Endothelial cell of umbilical vein (primary cell): Measurements from ENCODE around the gene LSM7. TPM values are rescaled to one million over a fixed set of nuclear protein-coding genes. Genes with fewer than 3 reads are reported as not detected.

Source experiments
- BruUV-seq: library from RNA; stranded (reverse); fragments of 400-500 nt; replicated peaks from 2 replicates; lab custom pipeline; 2021; lab: Mats Ljungman, UMichigan
- CTCF ChIA-PET: fragments of 300-600, 350-600 bp; sonication (Branson Sonifier 250); formaldehyde crosslinking; loops from one replicate; lab custom pipeline; 2021; ENCODE audit warnings: antibody characterized with exemption, inconsistent platforms; lab: Charles Lee
- POLR2A ChIA-PET: fragments of 300-600, 350-600 bp; sonication (Branson Sonifier 250); formaldehyde crosslinking; loops from one replicate; lab custom pipeline; 2021; ENCODE audit warnings: antibody characterized with exemption, inconsistent platforms; lab: Charles Lee
- DNase-seq: peaks from one replicate; pipeline ENCODE4 v3.0.0-alpha.2; 2011; ENCODE audit warnings: low read depth, low spot score
- FAIRE-seq: peaks from 2 replicates; lab custom pipeline; 2011; peaks lifted over from hg19 to GRCh38; lab: Jason Lieb, UNC
- H2AFZ ChIP-seq: 2 replicates; pipeline ENCODE4 v1.6.0; 2012; ENCODE audit warnings: low read depth, low read length, control low read depth, inconsistent platforms
- H3K27ac ChIP-seq: 2 replicates; pipeline ENCODE4 v1.5.1; 2011; ENCODE audit warnings: low read depth, mild to moderate bottlenecking, control low read depth, low read length, moderate library complexity; ENCODE audit not compliant: insufficient read depth
- H3K27me3 ChIP-seq, 2 experiments: 2 replicates each; pipeline versions ENCODE4 v1.6.0 to v1.6.1; 2011; ENCODE audit warnings: low read length in 2 of 2, mixed read lengths in 1 of 2; ENCODE audit not compliant: control insufficient read depth in 2 of 2, insufficient read depth in 2 of 2
- H3K36me3 ChIP-seq, 2 experiments: 2 replicates in 1 of 2; 3 replicates in 1 of 2; pipeline ENCODE4 v1.5.1; 2011; ENCODE audit warnings: low read length in 2 of 2, mild to moderate bottlenecking in 1 of 2, moderate library complexity in 1 of 2; ENCODE audit not compliant: control insufficient read depth in 2 of 2, insufficient read depth in 2 of 2; ENCODE audit errors: extremely low read depth in 1 of 2
- H3K4me1 ChIP-seq: 3 replicates; pipeline ENCODE4 v1.5.1; 2011; ENCODE audit warnings: mild to moderate bottlenecking, low read length; ENCODE audit not compliant: control insufficient read depth, insufficient read depth; ENCODE audit errors: extremely low read depth
- H3K4me2 ChIP-seq: 2 replicates; pipeline ENCODE4 v1.6.1; 2011; ENCODE audit warnings: low read length, control low read depth, mixed read lengths; ENCODE audit not compliant: insufficient read depth
- H3K4me3 ChIP-seq, 3 experiments: fragments of 200-600 bp in 1 of 3; sonication (generic), shearing (Covaris generic) in 1 of 3; replicated peaks in 1 of 3; 2 replicates each; pipeline ENCODE4 v1.5.1; 2011 to 2016; ENCODE audit warnings: control low read depth in 3 of 3, low read length in 3 of 3, mild to moderate bottlenecking in 2 of 3, inconsistent platforms in 1 of 3, low read depth in 1 of 3, moderate library complexity in 1 of 3; ENCODE audit not compliant: insufficient read depth in 1 of 3
- H3K79me2 ChIP-seq: 2 replicates; pipeline ENCODE4 v1.6.0; 2012; ENCODE audit warnings: low read length, inconsistent platforms; ENCODE audit not compliant: control insufficient read depth, insufficient read depth
- H3K9ac ChIP-seq: replicated peaks from 2 replicates; pipeline ENCODE3; 2011; ENCODE audit warnings: low read length, control low read depth; ENCODE audit not compliant: insufficient read depth; ENCODE audit errors: extremely low read depth
- H3K9me1 ChIP-seq: replicated peaks from 3 replicates; pipeline ENCODE4 v1.6.0; 2011; ENCODE audit warnings: mild to moderate bottlenecking, low read length; ENCODE audit not compliant: control insufficient read depth, insufficient read depth; ENCODE audit errors: extremely low read depth
- H3K9me3 ChIP-seq: replicated peaks from 2 replicates; pipeline ENCODE4 v1.5.1; 2012; ENCODE audit warnings: low read length, inconsistent platforms; ENCODE audit not compliant: control insufficient read depth, insufficient read depth
- H4K20me1 ChIP-seq: replicated peaks from 2 replicates; pipeline ENCODE3; 2011; ENCODE audit warnings: mild to moderate bottlenecking, low read length; ENCODE audit not compliant: control insufficient read depth, insufficient read depth; ENCODE audit errors: extremely low read depth
- EZH2 ChIP-seq: IDR thresholded peaks from 2 replicates; pipeline ENCODE4 v1.6.1; 2012; ENCODE audit warnings: borderline replicate concordance, low read depth, mild to moderate bottlenecking, moderate library complexity, low read length, inconsistent platforms; ENCODE audit not compliant: severe bottlenecking
- FOS ChIP-seq: IDR thresholded peaks from 2 replicates; pipeline ENCODE4 v1.6.1; 2011; ENCODE audit warnings: mild to moderate bottlenecking, low read length, moderate library complexity, borderline replicate concordance; ENCODE audit not compliant: insufficient read depth
- GATA2 ChIP-seq: IDR thresholded peaks from 2 replicates; pipeline ENCODE4 v1.7.0; 2011; ENCODE audit warnings: low read depth, mild to moderate bottlenecking, moderate library complexity, mixed read lengths, low read length; ENCODE audit not compliant: insufficient read length, insufficient read depth
- JUN ChIP-seq: IDR thresholded peaks from 2 replicates; pipeline ENCODE4 v1.6.1; 2011; ENCODE audit warnings: borderline replicate concordance, low read depth; ENCODE audit not compliant: insufficient read length, insufficient read depth
- MAX ChIP-seq: IDR thresholded peaks from 2 replicates; pipeline ENCODE4 v1.6.1; 2011; ENCODE audit not compliant: insufficient read depth, insufficient read length
- MYC ChIP-seq: IDR thresholded peaks from one replicate; pipeline ENCODE4 v1.6.1; 2011; ENCODE audit warnings: mild to moderate bottlenecking, low read depth, low read length
- POLR2A ChIP-seq: IDR thresholded peaks from 2 replicates; pipeline ENCODE4 v1.6.1; 2012; ENCODE audit warnings: low read depth, mild to moderate bottlenecking, control low read depth, low read length
- POLR2AphosphoS5 ChIP-seq: IDR thresholded peaks from 2 replicates; pipeline ENCODE4 v1.6.1; 2012; ENCODE audit warnings: low read depth, mild to moderate bottlenecking, control low read depth, low read length, moderate library complexity; ENCODE audit not compliant: insufficient read depth
- dilution Hi-C: fragments of 300-500 bp; cut with MboI; formaldehyde crosslinking; loops from one replicate; pipeline ENCODE4 v1.15.0; 2019; ENCODE audit warnings: low sequenced_read_pairs; ENCODE audit not compliant: extremely low pct_ligation_motif_present
- intact Hi-C: fragments of 100-400 bp; cut with micrococcal nuclease; formaldehyde crosslinking; loops from one replicate; pipeline ENCODE4 v1.10.0; 2022
- polyA plus RNA-seq, 4 experiments: library from polyadenylated mRNA; depleted of rRNA in 3 of 4; stranded (reverse) in 3 of 4; unstranded in 1 of 4; fragments of >200 nt; gene quantifications; 2 replicates each; pipeline versions ENCODE4 v1.2.1 to v1.2.3, GENCODE V29; 2011 to 2012; ENCODE audit warnings: missing spikeins in 1 of 4
- total RNA-seq: library from RNA; stranded (reverse); gene quantifications from 2 replicates; pipeline ENCODE4 v1.2.3, GENCODE V29; 2021
- TF ChIP-seq, protein P1 (sequence below), 2 donors: IDR thresholded peaks; 1 replicate in 1 of 2; 2 replicates in 1 of 2; pipeline ENCODE4 v1.5.1; 2011; ENCODE audit warnings: low read length in 2 of 2, mild to moderate bottlenecking in 2 of 2, moderate library complexity in 2 of 2, control low read depth in 1 of 2, inconsistent platforms in 1 of 2, low read depth in 1 of 2; ENCODE audit not compliant: insufficient read depth in 1 of 2; ENCODE audit errors: extremely low read depth in 1 of 2

The LSM7 gene
- total and polyA plus RNA-seq, 2 donors (not counting 3 experiments of a cell fraction or from before 2014, with no cell fraction given), result 124 to 673 TPM

- Histone ChIP-seq H3K79me2 (peaks cover 45% of the 10 kb centered on the region), H3K9ac (no peak overlapping the region), H2AFZ (no peak overlapping the region), H3K27ac (no peak overlapping the region), H3K4me2 (no peak overlapping the region), H3K36me3 (no peaks in the 10 kb centered on the region), H3K9me1 (no peaks in the 10 kb centered on the region), H3K4me1 (peaks cover 15% of the 10 kb centered on the region), H4K20me1 (no peaks in the 10 kb centered on the region), H3K27me3 (no peaks in the 10 kb centered on the region), H3K4me3 (no peak overlapping the region), H3K9me3 (no peaks in the 10 kb centered on the region)
- FAIRE-seq (no peak), DNase-seq (no peak)
- BruUV-seq, result no TSS peak
- POLR2A ChIA-PET, result interaction anchor here (0.6 kb wide), 1 partner anchor 147 kb away, joined by 6 read pairs; no protein-coding TSS in a partner anchor
- TF ChIP-seq FOS, result no peak
- no peak for TF ChIP-seq MAX
- TF ChIP-seq POLR2A, result no peak
- no peak for TF ChIP-seq GATA2
- TF ChIP-seq JUN, result no peak
- TF ChIP-seq EZH2, result no peak
- TF ChIP-seq POLR2AphosphoS5, result no peak
- TF ChIP-seq, protein P1, sequence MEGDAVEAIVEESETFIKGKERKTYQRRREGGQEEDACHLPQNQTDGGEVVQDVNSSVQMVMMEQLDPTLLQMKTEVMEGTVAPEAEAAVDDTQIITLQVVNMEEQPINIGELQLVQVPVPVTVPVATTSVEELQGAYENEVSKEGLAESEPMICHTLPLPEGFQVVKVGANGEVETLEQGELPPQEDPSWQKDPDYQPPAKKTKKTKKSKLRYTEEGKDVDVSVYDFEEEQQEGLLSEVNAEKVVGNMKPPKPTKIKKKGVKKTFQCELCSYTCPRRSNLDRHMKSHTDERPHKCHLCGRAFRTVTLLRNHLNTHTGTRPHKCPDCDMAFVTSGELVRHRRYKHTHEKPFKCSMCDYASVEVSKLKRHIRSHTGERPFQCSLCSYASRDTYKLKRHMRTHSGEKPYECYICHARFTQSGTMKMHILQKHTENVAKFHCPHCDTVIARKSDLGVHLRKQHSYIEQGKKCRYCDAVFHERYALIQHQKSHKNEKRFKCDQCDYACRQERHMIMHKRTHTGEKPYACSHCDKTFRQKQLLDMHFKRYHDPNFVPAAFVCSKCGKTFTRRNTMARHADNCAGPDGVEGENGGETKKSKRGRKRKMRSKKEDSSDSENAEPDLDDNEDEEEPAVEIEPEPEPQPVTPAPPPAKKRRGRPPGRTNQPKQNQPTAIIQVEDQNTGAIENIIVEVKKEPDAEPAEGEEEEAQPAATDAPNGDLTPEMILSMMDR (IDR thresholded peaks at IDR 0.05; ENCODE audit: extremely low read depth in 1 of 2, insufficient read depth in 1 of 2, low read depth in 1 of 2, low read length in 2 of 2), result no peak
- no peak for TF ChIP-seq MYC
- dilution Hi-C loops, result no loop called here
- CTCF ChIA-PET, result no interaction called here
- intact Hi-C loops, result no loop called here
Measured at GRCh38 chr19:2330632-2331284, 2.4 kb upstream of the LSM7 start.
